IMR-90 (cell line): Measurements from ENCODE around the gene PRSS2. TPM values are rescaled to one million over a fixed set of nuclear protein-coding genes. Genes with fewer than 3 reads are reported as not detected.

Source experiments
- ATAC-seq: fragments of 200-7000 bp; cut with Tn5 transposase; 2 replicates; pipeline ENCODE4 v1.9.1; 2020; ENCODE audit warnings: low read depth, mild to moderate bottlenecking, moderate library complexity
- BruUV-seq: library from RNA; stranded (reverse); fragments of 400-500 nt; replicated peaks from 2 replicates; lab custom pipeline; 2021; lab: Mats Ljungman, UMichigan
- CTCF ChIA-PET: fragments of 300-600 bp; formaldehyde crosslinking; extraction: SDS; loops from one replicate; lab custom pipeline; 2021; ENCODE audit warnings: antibody characterized with exemption; lab: Yijun Ruan, JAX
- POLR2A ChIA-PET: fragments of 300-600 bp; sonication (Branson Sonifier 250); formaldehyde crosslinking; loops from one replicate; lab custom pipeline; 2022; ENCODE audit warnings: antibody characterized with exemption; ENCODE audit not compliant: unreplicated experiment; lab: Charles Lee
- DNase-seq: peaks from one replicate; pipeline ENCODE4 v3.0.0; 2013
- H2AFZ ChIP-seq: replicated peaks from 2 replicates; pipeline ENCODE3; 2013; ENCODE audit warnings: low read length, mild to moderate bottlenecking; ENCODE audit not compliant: poor library complexity
- H2AK5ac ChIP-seq: 2 replicates; pipeline ENCODE4 v1.6.1; 2013; ENCODE audit warnings: low read depth, low read length, inconsistent platforms
- H2AK9ac ChIP-seq: replicated peaks from 2 replicates; pipeline ENCODE3; 2013; ENCODE audit warnings: mild to moderate bottlenecking, low read depth, low read length, moderate library complexity; ENCODE audit not compliant: poor library complexity
- H2BK120ac ChIP-seq: 2 replicates; pipeline ENCODE4 v1.6.1; 2013; ENCODE audit warnings: low read depth, low read length, inconsistent platforms
- H2BK15ac ChIP-seq: 3 replicates; pipeline ENCODE4 v1.6.1; 2013; ENCODE audit warnings: low read depth, low read length, inconsistent platforms
- H2BK20ac ChIP-seq: 2 replicates; pipeline ENCODE4 v1.6.1; 2013; ENCODE audit warnings: low read depth, mild to moderate bottlenecking, inconsistent platforms, low read length, moderate library complexity
- H2BK5ac ChIP-seq: 2 replicates; pipeline ENCODE4 v1.6.1; 2013; ENCODE audit warnings: mild to moderate bottlenecking, low read depth, low read length, inconsistent platforms; ENCODE audit not compliant: poor library complexity, severe bottlenecking
- H3K14ac ChIP-seq: replicated peaks from 2 replicates; pipeline ENCODE4 v1.6.1; 2013; ENCODE audit warnings: low read depth, low read length, inconsistent platforms
- H3K18ac ChIP-seq: 2 replicates; pipeline ENCODE4 v1.6.1; 2013; ENCODE audit warnings: low read depth, low read length, control low read depth
- H3K23ac ChIP-seq: 2 replicates; pipeline ENCODE4 v1.6.1; 2013; ENCODE audit warnings: low read depth, low read length, inconsistent platforms
- H3K27ac ChIP-seq: 2 replicates; pipeline ENCODE4 v1.5.1; 2013; ENCODE audit warnings: mild to moderate bottlenecking, control low read depth, low read length; ENCODE audit not compliant: insufficient read depth
- H3K27me3 ChIP-seq: 2 replicates; pipeline ENCODE4 v1.6.1; 2013; ENCODE audit warnings: low read length; ENCODE audit not compliant: control insufficient read depth, insufficient read depth
- H3K36me3 ChIP-seq: 2 replicates; pipeline ENCODE4 v1.6.1; 2013; ENCODE audit warnings: low read length, mixed read lengths; ENCODE audit not compliant: control insufficient read depth, insufficient read depth
- H3K4ac ChIP-seq: 2 replicates; pipeline ENCODE4 v1.6.1; 2013; ENCODE audit warnings: low read depth, low read length, inconsistent platforms
- H3K4me1 ChIP-seq: 2 replicates; pipeline ENCODE4 v1.6.1; 2013; ENCODE audit warnings: low read length, mixed read lengths; ENCODE audit not compliant: control insufficient read depth, insufficient read depth
- H3K4me2 ChIP-seq: 2 replicates; pipeline ENCODE4 v1.6.1; 2013; ENCODE audit warnings: low read depth, mild to moderate bottlenecking, control low read depth, low read length, moderate library complexity
- H3K4me3 ChIP-seq: 2 replicates; pipeline ENCODE4 v1.5.1; 2013; ENCODE audit warnings: low read depth, mild to moderate bottlenecking, control low read depth, low read length, moderate library complexity; ENCODE audit not compliant: insufficient read depth
- H3K56ac ChIP-seq: 2 replicates; pipeline ENCODE4 v1.6.1; 2013; ENCODE audit warnings: low read length, inconsistent platforms; ENCODE audit not compliant: insufficient read depth; ENCODE audit errors: extremely low read depth
- H3K79me1 ChIP-seq, 2 experiments: 2 replicates each; pipeline ENCODE4 v1.6.1; 2013; ENCODE audit warnings: low read length in 2 of 2, inconsistent platforms in 1 of 2, low read depth in 1 of 2
- H3K9ac ChIP-seq: 2 replicates; pipeline ENCODE4 v1.6.1; 2013; ENCODE audit warnings: low read depth, low read length, control low read depth
- H3K9me1 ChIP-seq: 2 replicates; pipeline ENCODE4 v1.6.1; 2013; ENCODE audit warnings: low read length, inconsistent platforms; ENCODE audit not compliant: insufficient read depth
- H3K9me3 ChIP-seq: 2 replicates; pipeline ENCODE4 v1.6.1; 2013; ENCODE audit warnings: low read length; ENCODE audit not compliant: control insufficient read depth, insufficient read depth
- H4K20me1 ChIP-seq: 2 replicates; pipeline ENCODE4 v1.6.1; 2013; ENCODE audit warnings: low read length, inconsistent platforms; ENCODE audit not compliant: insufficient read depth
- H4K5ac ChIP-seq: 2 replicates; pipeline ENCODE4 v1.6.1; 2013; ENCODE audit warnings: mild to moderate bottlenecking, low read depth, low read length, control low read depth
- H4K8ac ChIP-seq, 2 experiments: 2 replicates each; pipeline ENCODE4 v1.6.1; 2013; ENCODE audit warnings: low read depth in 2 of 2, low read length in 2 of 2, control low read depth in 1 of 2, inconsistent platforms in 1 of 2
- H4K91ac ChIP-seq: 2 replicates; pipeline ENCODE4 v1.6.1; 2013; ENCODE audit warnings: low read depth, low read length, inconsistent platforms; ENCODE audit not compliant: insufficient read depth
- BHLHE40 ChIP-seq: fragments of 150-350 bp; IDR thresholded peaks from 2 replicates; pipeline ENCODE4 v1.6.1; 2016; ENCODE audit warnings: mild to moderate bottlenecking, low read depth, low read length
- CEBPB ChIP-seq: IDR thresholded peaks from 2 replicates; pipeline ENCODE4 v1.6.1; 2012; ENCODE audit warnings: low read depth, low read length, improper control_type of control experiment
- CHD1 ChIP-seq: IDR thresholded peaks from 2 replicates; pipeline ENCODE4 v1.6.1; 2012; ENCODE audit warnings: low read depth, low read length, improper control_type of control experiment
- CTCF ChIP-seq: conservative IDR thresholded peaks from 2 replicates; pipeline ENCODE4 v1.5.1; 2012; ENCODE audit warnings: mild to moderate bottlenecking, low read depth, low read length, improper control_type of control experiment
- ELK1 ChIP-seq: fragments of 150-350 bp; IDR thresholded peaks from 2 replicates; pipeline ENCODE4 v1.6.1; 2016; ENCODE audit warnings: low read depth, mild to moderate bottlenecking, low read length, moderate library complexity, borderline replicate concordance
- FOS ChIP-seq: fragments of 150-350 bp; IDR thresholded peaks from 2 replicates; pipeline ENCODE4 v1.6.1; 2016; ENCODE audit warnings: low read depth, low read length
- MAFK ChIP-seq: IDR thresholded peaks from 2 replicates; pipeline ENCODE4 v1.6.1; 2012; ENCODE audit warnings: low read depth, low read length, improper control_type of control experiment
- MAZ ChIP-seq: IDR thresholded peaks from 2 replicates; pipeline ENCODE4 v1.6.1; 2012; ENCODE audit warnings: low read depth, mild to moderate bottlenecking, low read length, improper control_type of control experiment, moderate library complexity, borderline replicate concordance
- MXI1 ChIP-seq: IDR thresholded peaks from 2 replicates; pipeline ENCODE4 v1.6.1; 2012; ENCODE audit warnings: low read depth, mild to moderate bottlenecking, low read length, moderate library complexity, borderline replicate concordance
- NFE2L2 ChIP-seq: fragments of 150-350 bp; IDR thresholded peaks from 2 replicates; pipeline ENCODE4 v1.6.1; 2016; ENCODE audit warnings: low read depth, mild to moderate bottlenecking, low read length
- POLR2A ChIP-seq: IDR thresholded peaks from 2 replicates; pipeline ENCODE4 v1.6.1; 2012; ENCODE audit warnings: mild to moderate bottlenecking, low read depth, low read length
- RAD21 ChIP-seq: IDR thresholded peaks from 2 replicates; pipeline ENCODE4 v1.6.1; 2012; ENCODE audit warnings: low read length, improper control_type of control experiment
- RCOR1 ChIP-seq: IDR thresholded peaks from 2 replicates; pipeline ENCODE4 v1.6.1; 2012; ENCODE audit warnings: mild to moderate bottlenecking, low read length, improper control_type of control experiment; ENCODE audit not compliant: insufficient replicate concordance
- RFX5 ChIP-seq: IDR thresholded peaks from 2 replicates; pipeline ENCODE4 v1.8.0; 2012; ENCODE audit warnings: low read depth, mild to moderate bottlenecking, low read length, moderate library complexity
- SMC3 ChIP-seq: fragments of 150-350 bp; IDR thresholded peaks from 2 replicates; pipeline ENCODE4 v1.6.1; 2016; ENCODE audit warnings: low read depth, mild to moderate bottlenecking, antibody characterized with exemption, low read length, moderate library complexity
- USF2 ChIP-seq: fragments of 150-350 bp; IDR thresholded peaks from 2 replicates; pipeline ENCODE4 v1.6.1; 2017; ENCODE audit warnings: mild to moderate bottlenecking, antibody characterized with exemption, low read length, low read depth
- WGBS, 2 experiments: methylation state at CpG; one replicate each; pipeline versions ENCODE4 v1.1.5 to v1.1.7; 2013; ENCODE audit warnings: missing lambda C conversion rate in 2 of 2; ENCODE audit not compliant: insufficient read length in 1 of 2; ENCODE audit errors: extremely low coverage in 2 of 2; 5-methylcytosine and 5-hydroxymethylcytosine counted together
- dilution Hi-C: fragments of 300-500 bp; cut with HindIII; formaldehyde crosslinking; loops from one replicate; pipeline ENCODE4 v1.14.3; 2018; ENCODE audit warnings: low sequenced_read_pairs; ENCODE audit not compliant: unreplicated experiment
- in situ Hi-C: fragments of 300-500 bp; cut with MboI; formaldehyde crosslinking; loops from 3 replicates; pipeline ENCODE4 v1.14.3; 2019; ENCODE audit warnings: low sequenced_read_pairs, inconsistent platforms, mixed read lengths
- intact Hi-C: fragments of 100-400 bp; cut with micrococcal nuclease; formaldehyde crosslinking; loops from 2 replicates; pipeline ENCODE4 v1.10.0; 2022
- polyA plus RNA-seq, 3 experiments: library from polyadenylated mRNA; depleted of rRNA; stranded (reverse); fragments of >200 nt; gene quantifications; 2 replicates each; pipeline ENCODE4 v1.2.3, GENCODE V29; 2012; ENCODE audit warnings: low replicate concordance in 1 of 3
- total RNA-seq: library from RNA; depleted of rRNA; stranded (reverse); fragments of >200 nt; gene quantifications from 2 replicates; pipeline ENCODE4 v1.2.3, GENCODE V29; 2012

PRSS2 gene
- total and polyA plus RNA-seq, 2 of the 4 experiments (the other 2 are of a cell fraction) = not detected

- Histone ChIP-seq H2AFZ (no peak overlapping the region), H3K18ac (no peak overlapping the region), H2BK120ac (no peak overlapping the region), H4K20me1 (no peaks in the 10 kb centered on the region), H3K9ac (no peak overlapping the region), H2AK5ac (no peak overlapping the region), H3K14ac (no peak overlapping the region), H3K23ac (no peak overlapping the region), H3K4me3 (no peak overlapping the region), H3K27ac (no peak overlapping the region), H2BK5ac (no peak overlapping the region), H3K9me1 (no peaks in the 10 kb centered on the region), H3K4me2 (no peak overlapping the region), H4K8ac (no peak overlapping the region), H3K79me1 (no peaks in the 10 kb centered on the region), H3K4me1 (no peaks in the 10 kb centered on the region), H3K4ac (no peak overlapping the region), H3K36me3 (no peaks in the 10 kb centered on the region), H4K5ac (no peak overlapping the region), H2BK20ac (no peak overlapping the region), H2AK9ac (no peak overlapping the region), H3K9me3 (no peaks in the 10 kb centered on the region), H3K27me3 (peaks cover 4% of the 10 kb centered on the region), H4K91ac (no peak overlapping the region), H2BK15ac (no peak overlapping the region), H3K56ac (no peak overlapping the region)
- no CpG with 5 or more reads among the region's 1 CpG for WGBS, 2 experiments
- BruUV-seq = no TSS peak
- ChIA-PET POLR2A (no interaction called here), CTCF (interaction anchor here (0.6 to 0.9 kb wide), 2 partner anchors 30 to 454 kb away, joined by 3 read pairs; no protein-coding TSS in a partner anchor)
- DNase-seq (no peak), ATAC-seq (no peak)
- TF ChIP-seq FOS (no peak), MXI1 (no peak), BHLHE40 (no peak), ELK1 (no peak), SMC3 (no peak), MAZ (no peak), MAFK (no peak), CHD1 (no peak), CTCF (no peak), RFX5 (no peak), CEBPB (no peak), POLR2A (no peak), RCOR1 (no peak), RAD21 (no peak), USF2 (no peak), NFE2L2 (no peak)
- intact Hi-C loops (no loop called here), in situ Hi-C loops (no loop called here), dilution Hi-C loops (no loop called here)
Measured at GRCh38 chr7:142813699-142814098, 42.9 kb downstream of the PRSS2 start.
